Measurements from ENCODE around the gene ZNF160. TPM values are rescaled to one million over a fixed set of nuclear protein-coding genes. Genes with fewer than 3 reads are reported as not detected.
"Not testable (repeated sequence)": the region's sequence is repeated elsewhere in the genome, so short reads cannot be mapped to it uniquely, and the experiment has no call there.

ZNF160 gene
- total RNA-seq, 4 donors from 2014 or later: 38.9 to 65.7 (median 45.4) TPM

DNA sequence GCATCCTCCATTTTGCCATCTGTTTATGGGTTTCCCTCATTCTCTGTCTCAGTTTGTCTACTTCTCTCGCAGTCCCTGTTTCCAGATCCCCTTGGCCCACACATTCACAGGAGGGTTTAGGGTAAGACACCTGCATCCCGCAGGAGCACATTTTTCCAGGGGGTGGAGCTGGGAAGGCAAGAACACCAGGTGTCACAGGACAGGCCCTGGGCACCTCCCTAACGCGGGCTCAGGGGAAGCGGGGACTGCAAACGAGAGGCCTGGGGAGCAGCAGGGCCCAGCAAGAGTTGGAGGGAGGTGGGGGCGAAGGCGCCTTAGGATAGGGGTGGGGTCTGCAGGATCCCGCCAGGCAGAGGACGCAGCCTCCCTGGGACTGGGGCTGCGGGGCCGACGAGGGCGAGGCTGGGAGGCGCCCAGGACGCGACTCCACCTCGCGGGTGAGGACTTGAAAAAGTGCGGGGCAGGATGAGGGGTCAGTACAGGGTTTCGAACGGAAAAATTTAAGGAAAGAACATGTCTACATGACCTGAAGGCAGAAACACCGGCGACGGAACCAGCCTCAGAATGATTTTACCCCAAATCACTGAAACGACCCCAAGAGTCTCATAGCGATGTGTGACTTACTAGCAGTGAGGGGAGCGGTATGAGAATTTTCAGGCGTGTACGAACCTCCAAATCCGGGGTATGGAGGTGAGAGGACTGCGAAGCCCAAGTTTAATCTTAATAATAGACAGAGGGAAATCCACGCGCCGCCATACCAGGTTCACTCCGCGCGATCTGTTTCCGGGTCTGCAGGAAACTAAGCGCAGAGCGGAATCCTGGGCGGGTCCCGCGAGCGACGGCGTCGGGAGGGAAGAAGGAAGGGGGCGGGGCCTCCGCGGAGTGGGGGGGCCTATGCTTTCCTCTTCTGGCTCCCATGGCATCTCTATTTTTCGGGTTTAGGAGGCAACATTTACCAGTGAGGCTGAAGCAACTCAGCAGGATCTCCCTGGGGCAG, 65.8 kb downstream of the ZNF160 start:
- H3K36me3 ChIP-seq: no peaks in the 10 kb centered on the region
- TF ChIP-seq EP300 (IDR thresholded peaks at IDR 0.05) (no peak), POLR2A (IDR thresholded peaks at IDR 0.05) (no peak)
- TF ChIP-seq, protein P1, sequence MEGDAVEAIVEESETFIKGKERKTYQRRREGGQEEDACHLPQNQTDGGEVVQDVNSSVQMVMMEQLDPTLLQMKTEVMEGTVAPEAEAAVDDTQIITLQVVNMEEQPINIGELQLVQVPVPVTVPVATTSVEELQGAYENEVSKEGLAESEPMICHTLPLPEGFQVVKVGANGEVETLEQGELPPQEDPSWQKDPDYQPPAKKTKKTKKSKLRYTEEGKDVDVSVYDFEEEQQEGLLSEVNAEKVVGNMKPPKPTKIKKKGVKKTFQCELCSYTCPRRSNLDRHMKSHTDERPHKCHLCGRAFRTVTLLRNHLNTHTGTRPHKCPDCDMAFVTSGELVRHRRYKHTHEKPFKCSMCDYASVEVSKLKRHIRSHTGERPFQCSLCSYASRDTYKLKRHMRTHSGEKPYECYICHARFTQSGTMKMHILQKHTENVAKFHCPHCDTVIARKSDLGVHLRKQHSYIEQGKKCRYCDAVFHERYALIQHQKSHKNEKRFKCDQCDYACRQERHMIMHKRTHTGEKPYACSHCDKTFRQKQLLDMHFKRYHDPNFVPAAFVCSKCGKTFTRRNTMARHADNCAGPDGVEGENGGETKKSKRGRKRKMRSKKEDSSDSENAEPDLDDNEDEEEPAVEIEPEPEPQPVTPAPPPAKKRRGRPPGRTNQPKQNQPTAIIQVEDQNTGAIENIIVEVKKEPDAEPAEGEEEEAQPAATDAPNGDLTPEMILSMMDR (IDR thresholded peaks at IDR 0.05): no peak
- 14 to 15% methylated on average over 52 of the region's 52 CpGs for WGBS, 2 donors
- no peaks in the 10 kb centered on the region for H3K27me3 ChIP-seq
- no peaks in the 10 kb centered on the region for H3K4me1 ChIP-seq
- no peak overlapping the region for H3K4me3 ChIP-seq
- H3K9me3 ChIP-seq: peaks cover 0 to 76% (median 1%) of the 10 kb centered on the region in 4 donors
- no peak for DNase-seq (ENCODE audit: low spot score in 2 of 2)
- no peak overlapping the region for H3K27ac ChIP-seq

DNA sequence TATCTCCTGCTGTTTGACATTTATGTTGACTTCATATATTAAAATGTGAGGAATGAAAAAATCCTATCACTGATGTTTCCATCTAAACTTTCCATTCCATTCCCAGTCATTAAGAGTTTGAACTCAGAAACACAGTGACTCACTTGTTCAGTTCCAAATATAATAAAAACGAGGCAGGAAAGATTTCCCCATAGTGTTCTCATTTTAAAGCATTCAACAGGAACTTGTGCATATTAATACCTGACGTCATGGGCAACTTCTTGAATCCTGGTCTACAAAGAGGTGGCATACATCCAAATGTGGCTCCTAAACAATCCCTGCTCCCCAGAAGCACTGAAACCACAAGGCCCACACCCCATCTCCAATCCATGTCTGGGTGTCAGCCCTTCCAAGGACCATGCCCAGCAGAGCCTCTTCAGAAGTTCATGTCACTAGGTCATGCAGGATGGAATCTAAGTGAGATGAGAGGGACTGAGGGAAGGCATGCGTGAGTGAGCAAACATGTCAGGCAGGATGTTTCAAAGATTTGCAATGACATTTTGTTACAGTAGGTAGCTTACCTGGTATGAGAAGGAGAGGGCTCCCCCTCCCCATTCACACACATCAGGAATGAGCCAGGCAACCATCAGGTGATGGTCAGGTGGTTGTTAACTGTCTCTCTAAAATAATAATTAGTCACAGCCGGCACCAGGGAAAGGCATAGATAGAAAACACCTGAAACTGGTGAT, 68.1 kb downstream of the ZNF160 start:
- Histone ChIP-seq H3K36me3 (no peaks in the 10 kb centered on the region), H3K4me1 (no peaks in the 10 kb centered on the region), H3K4me3 (no peak overlapping the region), H3K27ac (no peak overlapping the region), H3K27me3 (no peaks in the 10 kb centered on the region), H3K9me3 (peaks cover 0 to 73% (median 1%) of the 10 kb centered on the region in 4 donors)
- TF ChIP-seq POLR2A (IDR thresholded peaks at IDR 0.05) (no peak), EP300 (IDR thresholded peaks at IDR 0.05) (no peak)
- TF ChIP-seq, protein P1 (IDR thresholded peaks at IDR 0.05): no peak
- DNase-seq (ENCODE audit: low spot score in 2 of 2): no peak
- WGBS, 2 donors: 65 to 75% methylated on average over 4 of the region's 4 CpGs

DNA sequence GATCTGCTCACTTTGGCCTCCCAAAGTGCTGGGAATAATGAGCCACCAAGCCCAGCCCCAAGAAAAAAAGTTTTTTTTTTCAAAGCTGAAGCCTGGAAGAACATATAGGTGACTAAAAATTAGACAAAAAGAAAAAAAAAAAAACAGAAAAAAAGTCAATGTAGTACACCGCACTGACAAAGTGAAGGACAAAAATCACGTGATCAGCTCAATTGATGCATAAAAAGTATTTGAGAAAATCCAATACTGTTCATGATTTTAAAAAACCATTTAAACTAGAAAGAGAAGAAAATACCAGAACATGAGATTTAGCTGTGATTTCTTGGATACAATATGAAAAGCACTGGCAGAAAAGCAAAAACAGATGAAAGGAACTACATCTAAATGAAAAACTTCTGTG, 69.2 kb downstream of the ZNF160 start:
- no peak for DNase-seq (ENCODE audit: low spot score in 2 of 2)
- H3K27me3 ChIP-seq: no peaks in the 10 kb centered on the region
- TF ChIP-seq, protein P1 (IDR thresholded peaks at IDR 0.05): no peak
- no peak for TF ChIP-seq POLR2A (IDR thresholded peaks at IDR 0.05)
- no peak overlapping the region for H3K4me3 ChIP-seq
- H3K9me3 ChIP-seq: peaks cover 0 to 64% (median 1%) of the 10 kb centered on the region in 4 donors
- H3K4me1 ChIP-seq: no peaks in the 10 kb centered on the region
- WGBS, 2 donors: 87 to 90% methylated on average over 2 of the region's 2 CpGs
- no peaks in the 10 kb centered on the region for H3K36me3 ChIP-seq
- no peak overlapping the region for H3K27ac ChIP-seq

DNA sequence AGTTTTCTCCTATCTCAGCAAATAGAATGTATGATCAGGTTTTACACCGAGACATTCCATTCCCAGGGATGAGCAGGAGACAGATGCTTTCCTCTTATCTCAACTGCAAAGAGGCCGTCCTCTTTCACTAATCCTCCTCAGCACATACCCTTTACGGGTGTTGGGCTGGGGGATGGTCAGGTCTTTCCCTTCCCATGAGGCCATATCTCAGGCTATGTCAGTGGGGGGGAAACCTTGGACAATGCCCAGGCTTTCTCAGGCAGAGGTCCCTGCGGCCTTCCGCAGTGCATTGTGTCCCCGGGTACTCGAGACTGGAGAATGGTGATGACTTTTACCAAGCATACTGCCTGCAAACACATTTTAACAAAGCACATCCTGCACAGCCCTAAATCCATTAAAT, 74.9 kb downstream of the ZNF160 start:
- peaks cover 0 to 22% (median 0%) of the 10 kb centered on the region in 4 donors for H3K9me3 ChIP-seq
- H3K36me3 ChIP-seq; H3K4me3 ChIP-seq; H3K27ac ChIP-seq; DNase-seq (ENCODE audit: low spot score in 2 of 2); H3K27me3 ChIP-seq; H3K4me1 ChIP-seq: not testable (repeated sequence)
- 33 to 40% methylated on average over 7 of the region's 7 CpGs for WGBS, 2 donors

DNA sequence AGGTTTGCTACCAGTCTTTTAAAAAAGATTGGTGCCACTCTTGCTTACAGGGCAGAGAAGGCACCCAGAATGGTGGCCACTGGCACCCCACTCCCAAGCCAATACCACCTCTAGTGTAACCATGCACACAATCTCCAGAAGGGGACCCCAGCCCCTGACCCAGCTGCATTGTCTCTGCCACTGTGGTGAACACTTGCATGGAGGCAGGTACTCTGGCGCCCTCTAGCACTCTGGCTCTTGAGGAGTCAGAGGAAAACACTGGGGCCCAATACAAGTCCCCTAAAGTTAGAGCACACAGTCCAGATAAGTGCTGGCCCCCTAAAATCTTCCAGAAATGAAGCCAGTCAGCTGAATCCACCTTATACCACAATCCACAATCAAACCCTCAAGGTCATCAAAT, 83.5 kb downstream of the ZNF160 start:
- TF ChIP-seq, protein P1 (IDR thresholded peaks at IDR 0.05): no peak
- TF ChIP-seq POLR2A (IDR thresholded peaks at IDR 0.05): no peak
- no peak for TF ChIP-seq EP300 (IDR thresholded peaks at IDR 0.05)
- 0 to 10% methylated on average over 1 of the region's 1 CpG for WGBS, 2 donors
- Histone ChIP-seq H3K9me3 (peaks cover 0 to 54% (median 0%) of the 10 kb centered on the region in 4 donors), H3K4me3 (no peak overlapping the region), H3K4me1 (no peaks in the 10 kb centered on the region), H3K36me3 (no peaks in the 10 kb centered on the region), H3K27ac (no peak overlapping the region), H3K27me3 (no peaks in the 10 kb centered on the region)
- DNase-seq (ENCODE audit: low spot score in 2 of 2): no peak

Other genes starting within 250 kb of the ZNF160 start
- 10 to 100 TPM in 3 of 4 donors, 1 to 10 TPM in 1; 8.2 to 19.2 (median 14.0) TPM for gene ZNF468, start 245.8 kb downstream of the ZNF160 start, total RNA-seq
- 10 to 100 TPM in 3 of 4 donors, 1 to 10 TPM in 1; 1.5 to 32.4 (median 20.1) TPM for gene ZNF320, start 205.8 kb downstream of the ZNF160 start, total RNA-seq
- 1 to 10 TPM; 1.9 to 4.6 (median 2.9) TPM for gene ZNF888, start 180.0 kb downstream of the ZNF160 start, total RNA-seq
- 10 to 100 TPM in 3 of 4 donors, 1 to 10 TPM in 1; 3.7 to 23.0 (median 13.5) TPM for gene ZNF816, start 140.5 kb downstream of the ZNF160 start, total RNA-seq
- not detected for gene ERVV-1, start 89.5 kb downstream of the ZNF160 start, total RNA-seq
- gene ERVV-2, start 58.7 kb downstream of the ZNF160 start, total RNA-seq: not detected
- 1 to 10 TPM; 4.5 to 9.8 (median 5.7) TPM for gene ZNF415, start 29.5 kb upstream of the ZNF160 start, total RNA-seq
- 10 to 100 TPM; 13.1 to 21.9 (median 16.2) TPM for gene ZNF347, start 55.6 kb upstream of the ZNF160 start, total RNA-seq
- gene ZNF665, start 89.9 kb upstream of the ZNF160 start, total RNA-seq: 10 to 100 TPM in 1 of 4 donors, 1 to 10 TPM in 3; 5.4 to 19.6 (median 6.1) TPM
- gene ZNF677, start 151.5 kb upstream of the ZNF160 start, total RNA-seq: 10 to 100 TPM; 15.1 to 28.2 (median 20.3) TPM
- gene VN1R2, start 154.9 kb upstream of the ZNF160 start, total RNA-seq: not detected
- not detected for gene VN1R4, start 164.3 kb upstream of the ZNF160 start, total RNA-seq
- gene ZNF845, start 230.3 kb upstream of the ZNF160 start, total RNA-seq: 10 to 100 TPM in 1 of 4 donors, 1 to 10 TPM in 3; 5.7 to 11.1 (median 7.6) TPM